ENCODE results near the gene NPHP1. TPM values are rescaled to one million over a fixed set of nuclear protein-coding genes. Genes with fewer than 3 reads are reported as not detected.
"Not testable (repeated sequence)": the region's sequence is repeated elsewhere in the genome, so short reads cannot be mapped to it uniquely, and the experiment has no call there.

Gene NPHP1
- total and polyA plus RNA-seq, 2 of the 8 experiments (the other 6 are each of a cell fraction or from before 2014, with no cell fraction given), result 1.4 to 2.8 TPM

GRCh38 chr2:110222626-110223025 lies 17.8 kb upstream of the NPHP1 start:
- H3K14ac ChIP-seq (ENCODE audit: insufficient read length); H3K4me3 ChIP-seq (ENCODE audit: extremely low read depth in 1 of 4, insufficient read depth in 2 of 4, low read depth in 3 of 4, low read length in 4 of 4); H3K23ac ChIP-seq (ENCODE audit: insufficient read length); H2AFZ ChIP-seq (ENCODE audit: low read length); H3K4me2 ChIP-seq (ENCODE audit: insufficient read depth in 1 of 2, low read depth in 2 of 2, low read length in 2 of 2); H2BK5ac ChIP-seq (ENCODE audit: low read depth, low read length); H3K56ac ChIP-seq (replicated peaks; ENCODE audit: insufficient read length, low read depth, low read length); H2BK12ac ChIP-seq (ENCODE audit: low read depth, low read length); H3K9ac ChIP-seq (replicated peaks in 1 of 4; ENCODE audit: extremely low read depth in 1 of 4, low read depth in 3 of 4, low read length in 3 of 4); H3K27me3 ChIP-seq (replicated peaks in 1 of 4; ENCODE audit: control insufficient read depth in 3 of 4, extremely low read depth in 1 of 4, insufficient read depth in 3 of 4, low read length in 3 of 4); H2BK15ac ChIP-seq (ENCODE audit: low read length); H2BK120ac ChIP-seq (replicated peaks; ENCODE audit: low read depth, low read length); H3K27ac ChIP-seq (ENCODE audit: low read depth, low read length); H2BK20ac ChIP-seq (ENCODE audit: low read length); H3K79me2 ChIP-seq (ENCODE audit: control insufficient read depth in 1 of 2, insufficient read depth in 2 of 2, low read length in 2 of 2); H3K23me2 ChIP-seq (ENCODE audit: low read depth, low read length); DNase-seq (ENCODE audit: low read depth in 1 of 2, low spot score in 2 of 2); FAIRE-seq; H4K91ac ChIP-seq (replicated peaks; ENCODE audit: insufficient read length, low read length); H3K4me1 ChIP-seq (replicated peaks in 1 of 4; ENCODE audit: control insufficient read depth in 3 of 4, insufficient read depth in 4 of 4, low read length in 3 of 4); H4K20me1 ChIP-seq (replicated peaks in 1 of 2; ENCODE audit: control insufficient read depth in 1 of 2, insufficient read depth in 2 of 2, low read length in 2 of 2); H2AK5ac ChIP-seq (ENCODE audit: low read depth, low read length); CTCF ChIA-PET (ENCODE audit: partially characterized antibody); H3K79me1 ChIP-seq (ENCODE audit: low read depth, low read length); H3K4ac ChIP-seq (replicated peaks; ENCODE audit: insufficient read length, low read depth, low read length); H3K36me3 ChIP-seq (ENCODE audit: control insufficient read depth in 2 of 4, insufficient read depth in 4 of 4, low read length in 3 of 4); H4K8ac ChIP-seq (ENCODE audit: extremely low read depth, insufficient read depth, low read length); H3K18ac ChIP-seq (ENCODE audit: extremely low read depth, low read length); H4K5ac ChIP-seq (ENCODE audit: insufficient read length, low read depth, low read length): not testable (repeated sequence)
- peaks cover 2 to 12% of the 10 kb centered on the region in 2 experiments; a peak in 1 of 4 replicates for H3K9me3 ChIP-seq (ENCODE audit: insufficient read depth in 2 of 2, low read depth in 1 of 2, low read length in 1 of 2)
- POLR2A ChIA-PET (ENCODE audit: partially characterized antibody), result interaction anchor here (1.4 kb wide), 1 partner anchor 10 kb away, joined by 4 read pairs; the partner anchor contains the start of gene MTLN
- WGBS, 2 experiments (ENCODE audit: extremely low coverage in 1 of 2, insufficient coverage in 1 of 2, insufficient read length in 1 of 2, insufficient replicate concordance in 2 of 2, low coverage in 1 of 2, low lambda C conversion rate in 2 of 2, missing lambda C conversion rate in 1 of 2), result 81% methylated on average over 1 of the region's 1 CpG; no CpG with 5 or more reads in 1 of the 2 experiments
